Activated T-helper 9 cell treated with anti-CD3 and anti-CD28 coated beads, Interleukin-2, amount 50 U/mL, for 16 hours (primary cell): ENCODE results near the gene FTHL17.

Source experiments
- DNase-seq: peaks from one replicate; pipeline ENCODE4 v3.0.0-alpha.2; 2020; ENCODE audit warnings: low read depth

FTHL17 gene

GRCh38 chrX:31038575-31039326 is 33.1 kb downstream of the FTHL17 start:
- DNase-seq, result no peak

DNA sequence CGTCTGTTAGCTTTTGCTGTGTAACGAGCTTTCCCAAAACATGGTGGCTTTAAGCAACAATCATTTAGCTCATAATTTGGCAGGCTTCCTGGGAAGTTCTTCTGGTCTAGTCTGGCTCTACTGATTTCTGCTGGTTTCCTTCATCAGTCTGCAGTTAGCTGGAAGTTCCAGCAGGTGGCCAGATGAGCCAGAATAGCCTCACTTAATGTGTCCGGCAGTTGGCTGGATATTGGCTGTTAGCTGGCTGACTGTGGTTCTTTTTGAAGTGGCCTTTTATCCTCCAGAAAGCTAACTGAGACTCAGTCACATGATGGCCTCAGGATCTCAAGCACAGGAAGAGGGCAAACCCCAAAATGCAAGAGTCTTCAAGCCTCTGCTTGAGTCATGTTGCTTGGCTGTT is 34.9 kb downstream of the FTHL17 start:
- no peak for DNase-seq

GRCh38 chrX:31027351-31027750 is 44.5 kb downstream of the FTHL17 start:
- no peak for DNase-seq

DNA sequence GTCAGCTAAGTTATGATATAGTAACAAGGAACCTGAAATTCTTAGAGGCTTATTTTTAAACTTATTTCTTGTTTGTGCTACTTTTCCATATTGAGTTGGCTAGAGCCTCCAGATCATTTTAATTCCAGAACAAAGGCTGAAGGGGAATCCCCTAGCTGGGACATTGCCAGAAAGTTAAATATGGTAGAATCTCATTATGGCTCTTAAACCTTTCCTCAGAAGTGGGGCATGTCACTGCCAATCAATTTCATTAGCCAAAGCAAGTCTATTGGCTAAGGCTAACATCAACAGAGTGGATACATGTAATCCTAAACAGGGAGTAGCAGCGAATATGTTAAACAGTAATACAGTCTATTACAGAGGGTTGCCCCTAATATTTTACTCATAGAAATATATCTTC is 47.0 kb downstream of the FTHL17 start:
- no peak for DNase-seq

DNA sequence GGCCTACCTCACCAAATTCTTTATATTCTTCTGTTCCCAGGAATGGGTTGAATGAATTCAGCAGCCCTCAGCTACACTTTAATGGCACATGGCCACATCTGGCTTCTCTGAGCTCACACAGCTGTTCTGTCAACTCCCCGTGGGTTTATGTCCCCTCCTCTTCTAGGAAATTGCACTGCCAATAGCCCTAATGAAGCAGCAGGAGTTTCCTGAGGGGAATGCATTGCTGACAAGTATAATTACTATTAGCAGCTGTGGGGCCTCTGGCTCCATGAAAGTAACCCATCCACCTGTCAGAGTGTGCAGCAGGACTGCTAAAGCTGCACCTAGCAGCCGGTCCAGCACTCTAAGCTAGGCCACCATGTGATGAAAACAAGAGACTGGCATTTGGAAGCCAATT is 50.3 kb downstream of the FTHL17 start:
- no peak for DNase-seq
